Epithelial cell of proximal tubule (primary cell): ENCODE results near the gene PDZD8. TPM values are rescaled to one million over a fixed set of nuclear protein-coding genes. Genes with fewer than 3 reads are reported as not detected.

Source experiments
- DNase-seq: peaks from one replicate; pipeline ENCODE4 v3.0.0-alpha.2; 2011; ENCODE audit warnings: low read depth
- H3K4me3 ChIP-seq: 2 replicates; pipeline ENCODE4 v1.5.1; 2011; ENCODE audit warnings: low read depth, mild to moderate bottlenecking, low read length
- total RNA-seq: library from RNA; depleted of rRNA; stranded (reverse); fragments of >200 nt; gene quantifications from 2 replicates; pipeline ENCODE4 v1.2.3, GENCODE V29; 2015
- TF ChIP-seq, protein P1 (sequence below): conservative IDR thresholded peaks from 2 replicates; pipeline ENCODE4 v1.5.1; 2012; ENCODE audit warnings: low read depth, mild to moderate bottlenecking, low read length

The PDZD8 gene
- total RNA-seq, 1 donor from 2014 or later, result 23.6 TPM

DNA sequence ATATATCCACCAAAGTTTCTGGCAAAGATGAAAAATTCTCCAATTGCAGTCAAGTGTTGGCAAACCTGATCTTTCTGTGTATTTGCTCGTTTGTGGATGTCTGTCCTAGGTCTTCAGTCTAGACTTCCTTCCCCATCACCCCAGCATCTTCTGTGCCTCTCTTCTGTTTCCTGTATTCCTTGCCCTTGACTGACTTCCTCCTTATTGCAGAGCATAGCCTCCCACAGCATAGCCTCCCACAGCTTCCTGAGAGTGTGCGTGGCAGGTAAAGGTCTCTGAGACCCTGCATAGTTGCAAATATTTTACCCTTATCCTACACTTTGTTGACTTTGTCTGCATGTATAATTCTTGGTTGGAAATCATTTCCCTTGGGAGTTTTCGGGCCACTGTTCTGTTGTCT, 116.0 kb downstream of the PDZD8 start:
- H3K4me3 ChIP-seq, result no peak overlapping the region
- no peak for DNase-seq
- TF ChIP-seq, protein P1, sequence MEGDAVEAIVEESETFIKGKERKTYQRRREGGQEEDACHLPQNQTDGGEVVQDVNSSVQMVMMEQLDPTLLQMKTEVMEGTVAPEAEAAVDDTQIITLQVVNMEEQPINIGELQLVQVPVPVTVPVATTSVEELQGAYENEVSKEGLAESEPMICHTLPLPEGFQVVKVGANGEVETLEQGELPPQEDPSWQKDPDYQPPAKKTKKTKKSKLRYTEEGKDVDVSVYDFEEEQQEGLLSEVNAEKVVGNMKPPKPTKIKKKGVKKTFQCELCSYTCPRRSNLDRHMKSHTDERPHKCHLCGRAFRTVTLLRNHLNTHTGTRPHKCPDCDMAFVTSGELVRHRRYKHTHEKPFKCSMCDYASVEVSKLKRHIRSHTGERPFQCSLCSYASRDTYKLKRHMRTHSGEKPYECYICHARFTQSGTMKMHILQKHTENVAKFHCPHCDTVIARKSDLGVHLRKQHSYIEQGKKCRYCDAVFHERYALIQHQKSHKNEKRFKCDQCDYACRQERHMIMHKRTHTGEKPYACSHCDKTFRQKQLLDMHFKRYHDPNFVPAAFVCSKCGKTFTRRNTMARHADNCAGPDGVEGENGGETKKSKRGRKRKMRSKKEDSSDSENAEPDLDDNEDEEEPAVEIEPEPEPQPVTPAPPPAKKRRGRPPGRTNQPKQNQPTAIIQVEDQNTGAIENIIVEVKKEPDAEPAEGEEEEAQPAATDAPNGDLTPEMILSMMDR, result no peak

- TF ChIP-seq, protein P1, result no peak
- DNase-seq, result no peak
- H3K4me3 ChIP-seq, result no peak overlapping the region
These were observed 117.5 kb downstream of the PDZD8 start for GRCh38 chr10:117257721-117258120.

DNA sequence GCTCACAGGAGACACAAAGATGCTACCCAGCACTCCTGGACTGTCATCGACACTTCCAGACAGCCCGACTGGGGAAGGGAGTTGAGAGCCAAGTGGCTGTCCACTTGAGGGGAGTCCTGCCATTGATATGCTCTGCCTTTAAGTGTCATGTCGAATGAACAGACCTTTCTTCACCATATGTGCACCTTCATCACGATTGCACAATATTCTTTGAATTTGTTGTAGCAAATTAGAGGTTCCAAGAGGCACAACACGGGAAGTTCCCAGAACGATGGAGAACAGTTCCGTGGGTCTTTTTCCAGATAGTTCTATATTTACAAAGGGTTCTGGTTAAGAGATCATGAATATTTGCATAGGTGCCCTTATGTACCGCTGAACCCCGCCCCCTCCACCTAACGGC, 118.3 kb downstream of the PDZD8 start:
- no peak for DNase-seq
- TF ChIP-seq, protein P1, result no peak
- no peak overlapping the region for H3K4me3 ChIP-seq

- no peak for DNase-seq
- H3K4me3 ChIP-seq, result no peak overlapping the region
- TF ChIP-seq, protein P1, result no peak
These were observed 119.3 kb downstream of the PDZD8 start for GRCh38 chr10:117255835-117256460.

GRCh38 chr10:117254774-117255735, 120.2 kb downstream of the PDZD8 start:
- DNase-seq, result no peak
- H3K4me3 ChIP-seq, result no peak overlapping the region
- TF ChIP-seq, protein P1, result no peak

DNA sequence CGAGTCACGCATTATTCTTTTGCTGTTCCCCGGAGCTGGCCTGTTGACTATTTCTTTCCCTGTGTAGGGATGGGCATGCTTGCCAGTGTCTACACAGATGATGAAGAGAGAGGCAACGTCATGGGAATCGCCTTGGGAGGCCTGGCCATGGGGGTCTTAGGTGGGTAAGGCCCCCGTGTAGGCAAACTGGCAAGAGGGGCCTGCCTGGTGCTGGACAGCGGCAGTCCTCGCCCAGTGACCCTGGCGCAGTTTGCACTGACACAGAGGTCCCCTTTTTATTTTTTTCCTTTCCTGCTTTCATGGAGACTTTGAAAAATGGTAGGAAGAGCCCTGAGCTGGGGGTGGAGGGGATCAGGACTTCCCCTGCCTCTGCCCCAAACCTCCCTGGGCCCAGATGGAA, 120.9 kb downstream of the PDZD8 start:
- TF ChIP-seq, protein P1, result no peak
- no peak for DNase-seq
- H3K4me3 ChIP-seq, result no peak overlapping the region

- H3K4me3 ChIP-seq, result no peak overlapping the region
- TF ChIP-seq, protein P1, result no peak
- DNase-seq, result no peak
These were observed 121.3 kb downstream of the PDZD8 start for GRCh38 chr10:117253908-117254307.
